SH-SY5Y (cell line): ENCODE results near the gene PNMA8A.

Experiments used
- GATA2 ChIP-seq: IDR thresholded peaks from 2 replicates; pipeline ENCODE4 v1.6.1; 2011; ENCODE audit warnings: mild to moderate bottlenecking, low read depth, low read length
- GATA3 ChIP-seq: IDR thresholded peaks from 2 replicates; pipeline ENCODE4 v1.6.1; 2011; ENCODE audit warnings: low read depth, mild to moderate bottlenecking, low read length, moderate library complexity

Gene PNMA8A

GRCh38 chr19:46495786-46496099 is 24.4 kb upstream of the PNMA8A start, which contains the start of gene PNMA8B:
Gene PNMA8B, minus strand, starts transcription at chr19:46495867. Its CDS starts 402 bp downstream, at chr19:46495465.
- TF ChIP-seq GATA3 (no peak), GATA2 (no peak)

- TF ChIP-seq GATA3 (no peak), GATA2 (no peak)
These were observed 23.8 kb upstream of the PNMA8A start for GRCh38 chr19:46494941-46495785.

GRCh38 chr19:46494146-46494940 is 23.0 kb upstream of the PNMA8A start:
- no peak for TF ChIP-seq GATA2
- no peak for TF ChIP-seq GATA3

GRCh38 chr19:46493236-46494145 is 22.1 kb upstream of the PNMA8A start:
- TF ChIP-seq GATA3 (no peak), GATA2 (no peak)

- no peak for TF ChIP-seq GATA2
- no peak for TF ChIP-seq GATA3
These were observed 21.5 kb upstream of the PNMA8A start for GRCh38 chr19:46492841-46493235.

GRCh38 chr19:46491975-46492682 is 20.8 kb upstream of the PNMA8A start:
- TF ChIP-seq GATA3 (no peak), GATA2 (no peak)

GRCh38 chr19:46490774-46491173 is 19.4 kb upstream of the PNMA8A start:
- TF ChIP-seq GATA3 (no peak), GATA2 (no peak)

- TF ChIP-seq GATA3 (no peak), GATA2 (no peak)
These were observed 18.3 kb upstream of the PNMA8A start for GRCh38 chr19:46489445-46490272.

- no peak for TF ChIP-seq GATA2
- TF ChIP-seq GATA3 = no peak
These were observed 17.2 kb upstream of the PNMA8A start for GRCh38 chr19:46488551-46488950.

- TF ChIP-seq GATA2 (no peak), GATA3 (no peak)
These were observed 16.6 kb upstream of the PNMA8A start for GRCh38 chr19:46487802-46488445.

GRCh38 chr19:46487178-46487801 is 15.9 kb upstream of the PNMA8A start:
- TF ChIP-seq GATA3 = no peak
- TF ChIP-seq GATA2 = peak; percentile 34; the same call in 1 of the 2 replicates

GRCh38 chr19:46486358-46486757 is 15.0 kb upstream of the PNMA8A start:
- TF ChIP-seq GATA3 (no peak), GATA2 (no peak)
